ENCODE data around the gene KIF5A. TPM values are rescaled to one million over a fixed set of nuclear protein-coding genes. Genes with fewer than 3 reads are reported as not detected.
"Not testable (repeated sequence)": the region's sequence is repeated elsewhere in the genome, so short reads cannot be mapped to it uniquely, and the experiment has no call there.

Gene KIF5A
- total RNA-seq, 1 donor from 2014 or later, result 1.8 TPM

GRCh38 chr12:57568838-57569237 lies 19.0 kb downstream of the KIF5A start:
- Mint-ChIP-seq H3K4me1 (no peaks in the 10 kb centered on the region), H3K27me3 (peaks cover 3% of the 10 kb centered on the region), H3K4me3 (no peak overlapping the region), H3K9me3 (no peaks in the 10 kb centered on the region), H3K27ac (no peak overlapping the region), H3K36me3 (ENCODE audit: low read depth) (no peaks in the 10 kb centered on the region)
- intact Hi-C loops (cut with micrococcal nuclease), result no loop called here
- DNase-seq, result no peak

GRCh38 chr12:57569858-57570257 lies 20.0 kb downstream of the KIF5A start:
- Mint-ChIP-seq H3K36me3 (ENCODE audit: low read depth) (no peaks in the 10 kb centered on the region), H3K27ac (no peak overlapping the region), H3K27me3 (no peaks in the 10 kb centered on the region), H3K4me1 (no peaks in the 10 kb centered on the region), H3K9me3 (no peaks in the 10 kb centered on the region), H3K4me3 (no peak overlapping the region)
- no peak for DNase-seq
- intact Hi-C loops (cut with micrococcal nuclease), result no loop called here

- H3K36me3 Mint-ChIP-seq (ENCODE audit: low read depth); DNase-seq; H3K9me3 Mint-ChIP-seq; intact Hi-C loops (cut with micrococcal nuclease); H3K27me3 Mint-ChIP-seq; H3K27ac Mint-ChIP-seq; H3K4me3 Mint-ChIP-seq; H3K4me1 Mint-ChIP-seq: not testable (repeated sequence)
Observed at GRCh38 chr12:57570438-57570837, 20.6 kb downstream of the KIF5A start.

- H3K36me3 Mint-ChIP-seq (ENCODE audit: low read depth), result no peaks in the 10 kb centered on the region
- no peak overlapping the region for H3K27ac Mint-ChIP-seq
- no peak for DNase-seq
- H3K4me3 Mint-ChIP-seq, result no peak overlapping the region
- H3K4me1 Mint-ChIP-seq, result no peaks in the 10 kb centered on the region
- H3K9me3 Mint-ChIP-seq, result no peaks in the 10 kb centered on the region
- H3K27me3 Mint-ChIP-seq, result no peaks in the 10 kb centered on the region
- intact Hi-C loops (cut with micrococcal nuclease), result no loop called here
Observed at GRCh38 chr12:57571926-57572762, 22.3 kb downstream of the KIF5A start.

- DNase-seq, result no peak
- Mint-ChIP-seq H3K9me3 (no peaks in the 10 kb centered on the region), H3K27ac (no peak overlapping the region), H3K36me3 (ENCODE audit: low read depth) (no peaks in the 10 kb centered on the region), H3K27me3 (no peaks in the 10 kb centered on the region), H3K4me1 (no peaks in the 10 kb centered on the region), H3K4me3 (no peak overlapping the region)
- intact Hi-C loops (cut with micrococcal nuclease), result no loop called here
Observed at GRCh38 chr12:57574795-57575194, 25.0 kb downstream of the KIF5A start.

GRCh38 chr12:57575771-57576612 lies 26.1 kb downstream of the KIF5A start:
- Mint-ChIP-seq H3K36me3 (ENCODE audit: low read depth) (no peaks in the 10 kb centered on the region), H3K4me3 (no peak overlapping the region), H3K27me3 (no peaks in the 10 kb centered on the region), H3K9me3 (no peaks in the 10 kb centered on the region), H3K4me1 (no peaks in the 10 kb centered on the region), H3K27ac (no peak overlapping the region)
- intact Hi-C loops (cut with micrococcal nuclease), result no loop called here
- no peak for DNase-seq

GRCh38 chr12:57576613-57577160 lies 26.8 kb downstream of the KIF5A start:
- Mint-ChIP-seq H3K9me3 (no peaks in the 10 kb centered on the region), H3K4me1 (no peaks in the 10 kb centered on the region), H3K36me3 (ENCODE audit: low read depth) (no peaks in the 10 kb centered on the region), H3K27ac (no peak overlapping the region), H3K27me3 (no peaks in the 10 kb centered on the region), H3K4me3 (no peak overlapping the region)
- intact Hi-C loops (cut with micrococcal nuclease), result no loop called here
- no peak for DNase-seq

- Mint-ChIP-seq H3K27ac (no peak overlapping the region), H3K36me3 (ENCODE audit: low read depth) (no peaks in the 10 kb centered on the region), H3K4me3 (no peak overlapping the region), H3K27me3 (no peaks in the 10 kb centered on the region), H3K9me3 (no peaks in the 10 kb centered on the region), H3K4me1 (peaks cover under 1% of the 10 kb centered on the region)
- intact Hi-C loops (cut with micrococcal nuclease), result no loop called here
- no peak for DNase-seq
Observed at GRCh38 chr12:57577981-57578758, 28.3 kb downstream of the KIF5A start.

- H3K27me3 Mint-ChIP-seq, result no peaks in the 10 kb centered on the region
- no peak for DNase-seq
- H3K9me3 Mint-ChIP-seq, result no peaks in the 10 kb centered on the region
- H3K27ac Mint-ChIP-seq, result no peak overlapping the region
- H3K4me1 Mint-ChIP-seq, result peaks cover 3% of the 10 kb centered on the region
- intact Hi-C loops (cut with micrococcal nuclease), result no loop called here
- H3K36me3 Mint-ChIP-seq (ENCODE audit: low read depth), result no peaks in the 10 kb centered on the region
- H3K4me3 Mint-ChIP-seq, result no peak overlapping the region
Observed at GRCh38 chr12:57579011-57579410, 29.2 kb downstream of the KIF5A start.

GRCh38 chr12:57579677-57580465 lies 30.0 kb downstream of the KIF5A start:
- Mint-ChIP-seq H3K4me1 (peaks cover 3% of the 10 kb centered on the region), H3K27me3 (peaks cover 2% of the 10 kb centered on the region), H3K36me3 (ENCODE audit: low read depth) (no peaks in the 10 kb centered on the region), H3K27ac (no peak overlapping the region), H3K4me3 (no peak overlapping the region), H3K9me3 (no peaks in the 10 kb centered on the region)
- intact Hi-C loops (cut with micrococcal nuclease), result loop anchor here (5.0 kb wide), 1 partner anchor 112 kb away; the partner anchor contains the start of gene OS9
- no peak for DNase-seq

GRCh38 chr12:57580466-57580795 lies 30.6 kb downstream of the KIF5A start:
- H3K9me3 Mint-ChIP-seq, result no peaks in the 10 kb centered on the region
- H3K4me1 Mint-ChIP-seq, result peaks cover 3% of the 10 kb centered on the region
- H3K27me3 Mint-ChIP-seq, result peaks cover 6% of the 10 kb centered on the region
- no peak overlapping the region for H3K27ac Mint-ChIP-seq
- no peaks in the 10 kb centered on the region for H3K36me3 Mint-ChIP-seq (ENCODE audit: low read depth)
- intact Hi-C loops (cut with micrococcal nuclease), result loop anchor here (5.0 kb wide), 1 partner anchor 112 kb away; the partner anchor contains the start of gene OS9
- no peak for DNase-seq
- no peak overlapping the region for H3K4me3 Mint-ChIP-seq

GRCh38 chr12:57581802-57582201 lies 32.0 kb downstream of the KIF5A start:
- H3K36me3 Mint-ChIP-seq (ENCODE audit: low read depth), result no peaks in the 10 kb centered on the region
- intact Hi-C loops (cut with micrococcal nuclease), result loop anchor here (5.0 kb wide), 1 partner anchor 110 kb away; the partner anchor contains the start of gene OS9
- no peaks in the 10 kb centered on the region for H3K9me3 Mint-ChIP-seq
- H3K4me1 Mint-ChIP-seq, result peaks cover 3% of the 10 kb centered on the region
- no peak overlapping the region for H3K27ac Mint-ChIP-seq
- no peak for DNase-seq
- peaks cover 10% of the 10 kb centered on the region for H3K27me3 Mint-ChIP-seq
- H3K4me3 Mint-ChIP-seq, result no peak overlapping the region

- Mint-ChIP-seq H3K4me3 (no peak overlapping the region), H3K9me3 (no peaks in the 10 kb centered on the region), H3K27me3 (peaks cover 10% of the 10 kb centered on the region), H3K36me3 (ENCODE audit: low read depth) (no peaks in the 10 kb centered on the region), H3K27ac (no peak overlapping the region), H3K4me1 (peaks cover 3% of the 10 kb centered on the region)
- no peak for DNase-seq
- intact Hi-C loops (cut with micrococcal nuclease), result loop anchor here (5.0 kb wide), 1 partner anchor 110 kb away; the partner anchor contains the start of gene OS9
Observed at GRCh38 chr12:57582440-57582839, 32.6 kb downstream of the KIF5A start.

Measured in activated CD4-positive, alpha-beta T cell treated with anti-CD3 and anti-CD28 coated beads, Interleukin-2, amount 10 ng/mL, durations not matched to agents 24 days and 14 days (primary cell).